ENCODE measurements around the gene CTDSPL.

Gene CTDSPL

GRCh38 chr3:37852097-37852496 is 9.6 kb upstream of the CTDSPL start:
- H3K27me3 ChIP-seq (ENCODE audit: insufficient read depth, poor library complexity, severe bottlenecking) = no peaks in the 10 kb centered on the region
- H3K36me3 ChIP-seq (ENCODE audit: low read depth) = no peaks in the 10 kb centered on the region
- no peaks in the 10 kb centered on the region for H3K9me3 ChIP-seq (ENCODE audit: severe bottlenecking)
- no peak overlapping the region for H3K4me3 ChIP-seq (ENCODE audit: severe bottlenecking)
- DNase-seq (ENCODE audit: low spot score) (no peak), ATAC-seq (ENCODE audit: low read depth) (no peak)
- peak overlapping the region; percentile 58 for H3K27ac ChIP-seq (ENCODE audit: poor library complexity, severe bottlenecking)
- no peak for TF ChIP-seq CTCF (IDR thresholded peaks at IDR 0.05; ENCODE audit: poor library complexity, severe bottlenecking)
- H3K4me1 ChIP-seq (ENCODE audit: insufficient read depth, poor library complexity, severe bottlenecking) = peaks cover 30% of the 10 kb centered on the region

GRCh38 chr3:37852771-37853170 is 8.9 kb upstream of the CTDSPL start:
- Histone ChIP-seq H3K36me3 (ENCODE audit: low read depth) (no peaks in the 10 kb centered on the region), H3K27ac (ENCODE audit: poor library complexity, severe bottlenecking) (peak overlapping the region; percentile 58), H3K4me1 (ENCODE audit: insufficient read depth, poor library complexity, severe bottlenecking) (peaks cover 30% of the 10 kb centered on the region), H3K27me3 (ENCODE audit: insufficient read depth, poor library complexity, severe bottlenecking) (no peaks in the 10 kb centered on the region), H3K9me3 (ENCODE audit: severe bottlenecking) (no peaks in the 10 kb centered on the region), H3K4me3 (ENCODE audit: severe bottlenecking) (no peak overlapping the region)
- ATAC-seq (ENCODE audit: low read depth) = no peak
- DNase-seq (ENCODE audit: low spot score) = no peak
- no peak for TF ChIP-seq CTCF (IDR thresholded peaks at IDR 0.05; ENCODE audit: poor library complexity, severe bottlenecking)

GRCh38 chr3:37853691-37854413 is 7.8 kb upstream of the CTDSPL start:
- peaks cover 30% of the 10 kb centered on the region for H3K4me1 ChIP-seq (ENCODE audit: insufficient read depth, poor library complexity, severe bottlenecking)
- H3K4me3 ChIP-seq (ENCODE audit: severe bottlenecking) = no peak overlapping the region
- DNase-seq (ENCODE audit: low spot score) (peak; percentile 87), ATAC-seq (ENCODE audit: low read depth) (peak; percentile 87)
- H3K36me3 ChIP-seq (ENCODE audit: low read depth) = no peaks in the 10 kb centered on the region
- no peaks in the 10 kb centered on the region for H3K27me3 ChIP-seq (ENCODE audit: insufficient read depth, poor library complexity, severe bottlenecking)
- H3K27ac ChIP-seq (ENCODE audit: poor library complexity, severe bottlenecking) = peak overlapping the region; percentile 58
- TF ChIP-seq CTCF (IDR thresholded peaks at IDR 0.05; ENCODE audit: poor library complexity, severe bottlenecking) = no peak
- H3K9me3 ChIP-seq (ENCODE audit: severe bottlenecking) = no peaks in the 10 kb centered on the region

GRCh38 chr3:37855363-37855970 is 6.2 kb upstream of the CTDSPL start:
- Histone ChIP-seq H3K27ac (ENCODE audit: poor library complexity, severe bottlenecking) (no peak overlapping the region), H3K4me1 (ENCODE audit: insufficient read depth, poor library complexity, severe bottlenecking) (peaks cover 34% of the 10 kb centered on the region), H3K4me3 (ENCODE audit: severe bottlenecking) (no peak overlapping the region), H3K27me3 (ENCODE audit: insufficient read depth, poor library complexity, severe bottlenecking) (no peaks in the 10 kb centered on the region), H3K36me3 (ENCODE audit: low read depth) (no peaks in the 10 kb centered on the region), H3K9me3 (ENCODE audit: severe bottlenecking) (no peaks in the 10 kb centered on the region)
- no peak for DNase-seq (ENCODE audit: low spot score)
- peak; percentile 33; the same call in 1 of the 3 replicates for ATAC-seq (ENCODE audit: low read depth)
- TF ChIP-seq CTCF (IDR thresholded peaks at IDR 0.05; ENCODE audit: poor library complexity, severe bottlenecking) = peak; percentile 95

GRCh38 chr3:37856381-37856780 is 5.3 kb upstream of the CTDSPL start:
- peaks cover 34% of the 10 kb centered on the region for H3K4me1 ChIP-seq (ENCODE audit: insufficient read depth, poor library complexity, severe bottlenecking)
- no peak for TF ChIP-seq CTCF (IDR thresholded peaks at IDR 0.05; ENCODE audit: poor library complexity, severe bottlenecking)
- ATAC-seq (ENCODE audit: low read depth) (no peak), DNase-seq (ENCODE audit: low spot score) (no peak)
- H3K9me3 ChIP-seq (ENCODE audit: severe bottlenecking) = no peaks in the 10 kb centered on the region
- H3K27ac ChIP-seq (ENCODE audit: poor library complexity, severe bottlenecking) = peak overlapping the region; percentile 13
- H3K27me3 ChIP-seq (ENCODE audit: insufficient read depth, poor library complexity, severe bottlenecking) = no peaks in the 10 kb centered on the region
- H3K36me3 ChIP-seq (ENCODE audit: low read depth) = no peaks in the 10 kb centered on the region
- H3K4me3 ChIP-seq (ENCODE audit: severe bottlenecking) = no peak overlapping the region
